Stimulated activated memory B cell treated with anti-CD40 and anti-IgM and Interleukin-4, amounts not matched to agents 10 μg/mL and 1 μg/mL and 100 μg/mL, for 72 hours (primary cell): ENCODE results near the gene FZR1.

Experiments
- ATAC-seq: fragments of 150-1000 bp; cut with Tn5 transposase; 2 replicates; pipeline ENCODE4 v1.10.0; 2021
- H3K27ac Mint-ChIP-seq: one replicate; pipeline ENCODE4 v1.8.0; 2022; ENCODE audit warnings: mild to moderate bottlenecking, mixed read lengths
- H3K27me3 Mint-ChIP-seq: one replicate; pipeline ENCODE4 v1.8.0; 2022; ENCODE audit warnings: mixed read lengths
- H3K36me3 Mint-ChIP-seq: one replicate; pipeline ENCODE4 v1.8.0; 2022; ENCODE audit warnings: mixed read lengths
- H3K4me1 Mint-ChIP-seq: one replicate; pipeline ENCODE4 v1.8.0; 2022; ENCODE audit warnings: mixed read lengths
- H3K4me3 Mint-ChIP-seq: one replicate; pipeline ENCODE4 v1.8.0; 2022; ENCODE audit warnings: mild to moderate bottlenecking, moderate library complexity, mixed read lengths
- H3K9me3 Mint-ChIP-seq: one replicate; pipeline ENCODE4 v1.8.0; 2022; ENCODE audit warnings: mixed read lengths

The FZR1 gene

DNA sequence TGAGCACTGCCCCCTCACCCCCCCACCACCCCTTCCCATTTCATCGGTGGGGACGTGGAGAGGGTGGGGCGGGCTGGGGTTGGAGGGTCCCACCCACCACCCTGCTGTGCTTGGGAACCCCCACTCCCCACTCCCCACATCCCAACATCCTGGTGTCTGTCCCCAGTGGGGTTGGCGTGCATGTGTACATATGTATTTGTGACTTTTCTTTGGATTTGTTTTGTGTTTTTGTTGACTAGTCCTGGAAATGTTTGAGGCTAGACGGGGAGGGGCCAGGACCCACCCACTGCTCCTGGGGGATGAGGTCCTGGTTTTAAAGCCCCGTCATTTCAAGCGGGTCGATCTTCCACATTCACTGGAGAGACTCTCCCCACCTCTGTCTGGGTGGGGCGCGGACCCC is 29.9 kb downstream of the FZR1 start:
- no peaks in the 10 kb centered on the region for H3K4me1 Mint-ChIP-seq
- ATAC-seq: no peak
- no peaks in the 10 kb centered on the region for H3K27me3 Mint-ChIP-seq
- H3K27ac Mint-ChIP-seq: no peak overlapping the region
- no peaks in the 10 kb centered on the region for H3K9me3 Mint-ChIP-seq
- peaks cover 59% of the 10 kb centered on the region for H3K36me3 Mint-ChIP-seq
- H3K4me3 Mint-ChIP-seq: no peak overlapping the region

GRCh38 chr19:3536429-3537100 is 30.5 kb downstream of the FZR1 start:
- H3K27ac Mint-ChIP-seq: peak overlapping the region; percentile 28

GRCh38 chr19:3537101-3537437 is 31.0 kb downstream of the FZR1 start:
- Mint-ChIP-seq H3K9me3 (no peaks in the 10 kb centered on the region), H3K36me3 (peaks cover 59% of the 10 kb centered on the region), H3K4me1 (no peaks in the 10 kb centered on the region), H3K27ac (peak overlapping the region; percentile 28), H3K27me3 (no peaks in the 10 kb centered on the region), H3K4me3 (peak overlapping the region; percentile 19)
- no peak for ATAC-seq

More at GRCh38 chr19:3536429-3537100, 30.5 kb downstream of the FZR1 start:
- no peaks in the 10 kb centered on the region for H3K27me3 Mint-ChIP-seq
- H3K4me1 Mint-ChIP-seq: no peaks in the 10 kb centered on the region
- H3K9me3 Mint-ChIP-seq: no peaks in the 10 kb centered on the region
- H3K36me3 Mint-ChIP-seq: peaks cover 59% of the 10 kb centered on the region
- no peak for ATAC-seq
- no peak overlapping the region for H3K4me3 Mint-ChIP-seq

DNA sequence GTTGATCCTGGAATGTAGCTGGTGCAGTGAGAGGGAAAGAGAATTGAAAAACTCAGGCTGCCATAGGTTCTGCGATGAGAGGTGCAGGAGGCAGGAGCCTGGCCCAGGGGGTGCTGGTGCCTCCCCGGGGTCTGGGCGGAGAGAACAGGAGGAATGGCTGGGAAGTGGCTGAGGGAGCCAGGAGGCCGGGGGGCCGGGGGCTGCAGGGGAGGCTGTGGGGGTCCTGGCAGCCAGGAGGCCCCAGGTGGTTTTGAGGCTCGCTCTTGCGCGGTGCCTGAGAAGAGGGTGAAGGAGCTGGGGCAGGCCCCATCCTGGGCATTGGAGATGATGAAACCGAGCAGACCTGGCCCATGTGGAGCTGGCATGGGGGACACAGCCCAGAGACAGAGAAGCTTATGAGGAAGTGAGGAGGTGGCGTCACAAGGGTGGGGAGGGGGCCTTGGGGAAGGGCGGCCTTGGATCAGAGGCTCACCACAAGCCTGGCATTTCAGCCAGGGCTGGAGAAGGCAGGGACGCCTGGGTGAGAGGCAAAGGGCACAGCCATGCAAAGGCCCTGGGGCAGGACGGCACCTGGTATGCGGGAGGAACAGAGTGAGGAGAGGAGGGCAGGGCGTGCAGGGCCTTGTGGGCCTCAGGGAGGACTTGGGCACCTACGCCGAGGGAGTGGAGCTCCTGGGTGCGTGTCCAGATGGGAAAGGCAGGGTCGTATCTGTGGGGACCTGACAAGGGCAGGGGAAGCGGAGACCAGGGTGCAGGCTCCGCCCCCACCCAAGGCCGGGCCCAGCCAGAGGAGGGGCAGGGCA is 31.5 kb downstream of the FZR1 start:
- Mint-ChIP-seq H3K4me1 (no peaks in the 10 kb centered on the region), H3K27ac (peak overlapping the region; percentile 28), H3K9me3 (no peaks in the 10 kb centered on the region), H3K27me3 (no peaks in the 10 kb centered on the region), H3K4me3 (peak overlapping the region; percentile 19), H3K36me3 (peaks cover 55% of the 10 kb centered on the region)
- peak; percentile 35 for ATAC-seq

GRCh38 chr19:3538258-3538929 is 32.3 kb downstream of the FZR1 start:
- ATAC-seq: no peak
- Mint-ChIP-seq H3K4me1 (no peaks in the 10 kb centered on the region), H3K4me3 (peak overlapping the region; percentile 23), H3K27ac (peak overlapping the region; percentile 28), H3K9me3 (no peaks in the 10 kb centered on the region), H3K36me3 (peaks cover 51% of the 10 kb centered on the region), H3K27me3 (no peaks in the 10 kb centered on the region)

DNA sequence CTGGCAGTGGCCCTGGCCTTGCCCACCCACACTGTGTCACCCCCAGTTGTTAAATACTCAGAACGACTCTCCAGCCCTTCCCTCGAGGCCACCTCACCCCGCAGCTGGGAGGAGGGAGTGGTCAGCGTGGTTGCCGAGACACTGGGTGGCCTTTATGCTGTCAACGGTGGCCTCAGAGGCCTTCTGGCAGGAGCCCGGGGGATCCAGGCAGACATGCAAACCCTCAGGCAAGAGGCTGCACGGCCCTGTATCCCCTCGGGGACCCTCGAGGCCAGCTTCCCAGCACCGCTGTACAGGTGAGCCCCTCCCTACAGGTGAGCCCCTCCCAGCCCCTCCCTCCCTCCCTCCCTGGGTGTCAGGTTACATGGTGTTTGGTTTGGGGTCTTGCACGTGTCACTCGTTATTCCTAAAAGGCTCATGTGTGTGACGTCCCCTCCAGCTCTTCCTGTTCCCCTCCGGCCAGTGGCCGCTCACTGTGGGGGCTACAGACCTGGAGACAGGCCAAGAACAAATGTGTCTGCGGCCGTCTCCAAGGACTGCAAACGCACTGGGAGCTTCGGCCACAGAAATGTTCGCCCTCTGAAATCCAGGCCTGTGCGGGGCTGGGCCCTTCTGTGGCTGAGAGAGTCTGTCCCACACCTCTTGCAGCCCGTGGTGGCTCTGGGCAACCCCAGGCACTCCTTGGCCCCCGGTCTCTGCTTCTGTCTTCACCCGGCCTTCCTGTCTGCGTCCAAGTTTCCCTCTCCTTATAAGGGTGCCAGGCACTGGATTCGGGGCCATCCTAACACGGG is 33.0 kb downstream of the FZR1 start, which contains the start of gene TEKTIP1:
TSS of gene TEKTIP1 (plus strand) at position 210 of the 791 bp plus-strand sequence. CDS start at position 214, 4 bp downstream.
- Mint-ChIP-seq H3K4me3 (peak within 1 kb of the TSS; percentile 23), H3K27ac (peak within 1 kb of the TSS; percentile 28), H3K27me3 (no peaks in the 10 kb centered on the region), H3K9me3 (no peaks in the 10 kb centered on the region), H3K36me3 (peaks cover 46% of the 10 kb centered on the region), H3K4me1 (no peaks in the 10 kb centered on the region)
- ATAC-seq: no peak

DNA sequence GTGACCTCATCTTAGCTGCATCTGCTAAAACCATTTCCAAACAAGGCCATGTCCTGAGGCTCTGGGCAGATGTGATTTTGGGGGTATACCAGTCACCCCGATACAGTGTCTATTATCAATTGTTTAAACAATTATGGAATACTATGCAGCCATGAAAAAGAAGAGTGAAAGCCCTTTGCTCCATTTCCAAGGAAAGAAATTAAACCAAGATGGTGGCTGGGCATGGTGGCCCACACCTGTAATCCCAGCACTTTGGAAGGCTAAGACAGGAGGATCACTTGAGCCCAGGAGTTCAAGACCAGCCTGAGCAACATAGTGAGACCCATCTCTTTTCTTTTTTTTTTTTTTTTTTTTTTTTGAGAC is 33.6 kb downstream of the FZR1 start:
- no peak overlapping the region for H3K27ac Mint-ChIP-seq
- no peaks in the 10 kb centered on the region for H3K9me3 Mint-ChIP-seq
- no peak for ATAC-seq
- H3K36me3 Mint-ChIP-seq: peaks cover 41% of the 10 kb centered on the region
- no peak overlapping the region for H3K4me3 Mint-ChIP-seq
- H3K4me1 Mint-ChIP-seq: peaks cover under 1% of the 10 kb centered on the region
- H3K27me3 Mint-ChIP-seq: no peaks in the 10 kb centered on the region

DNA sequence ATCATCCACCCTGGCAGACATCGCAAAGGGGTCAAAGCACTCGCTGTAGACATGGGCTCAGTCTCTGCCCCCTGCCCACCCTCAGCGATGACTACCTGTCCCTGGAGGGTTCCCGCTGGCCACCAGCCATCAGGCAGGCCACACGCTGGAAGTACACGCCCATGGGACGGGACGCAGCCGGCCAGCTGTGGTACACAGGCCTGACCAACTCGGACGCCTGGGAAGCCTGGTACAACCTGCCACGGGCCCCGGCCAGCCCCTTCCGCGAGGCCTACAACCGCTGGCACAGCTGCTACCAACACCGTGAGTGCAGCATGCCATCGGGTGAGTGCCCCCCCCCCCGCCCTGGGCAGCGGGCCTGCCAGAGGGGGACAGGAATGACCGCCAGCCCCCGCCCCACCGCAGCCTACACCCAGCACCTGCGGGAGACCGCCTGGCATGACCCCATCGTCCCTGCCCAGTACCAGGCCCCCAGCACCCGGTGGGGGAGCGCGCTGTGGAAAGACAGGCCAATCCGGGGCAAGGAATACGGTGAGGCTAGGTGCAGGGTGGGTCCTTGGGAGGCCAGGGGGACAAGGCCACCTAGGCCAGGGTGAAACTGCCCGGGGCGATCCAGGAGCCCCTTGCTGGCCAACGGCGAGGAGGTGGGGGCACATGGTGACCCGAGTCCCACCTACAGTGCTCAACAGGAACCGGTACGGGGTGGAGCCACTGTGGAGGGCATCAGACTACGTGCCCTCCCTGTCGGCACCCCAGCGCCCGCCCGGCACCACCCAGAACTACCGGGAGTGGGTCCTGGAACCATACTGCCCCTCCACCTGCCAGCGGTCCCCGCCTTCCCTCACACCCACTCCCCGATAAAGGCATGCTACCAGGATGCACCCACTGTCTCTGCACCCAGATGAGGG is 37.3 kb downstream of the FZR1 start:
- Mint-ChIP-seq H3K4me3 (no peak overlapping the region), H3K27me3 (no peaks in the 10 kb centered on the region), H3K27ac (no peak overlapping the region), H3K9me3 (no peaks in the 10 kb centered on the region), H3K4me1 (peaks cover 15% of the 10 kb centered on the region), H3K36me3 (peaks cover 30% of the 10 kb centered on the region)
- no peak for ATAC-seq

DNA sequence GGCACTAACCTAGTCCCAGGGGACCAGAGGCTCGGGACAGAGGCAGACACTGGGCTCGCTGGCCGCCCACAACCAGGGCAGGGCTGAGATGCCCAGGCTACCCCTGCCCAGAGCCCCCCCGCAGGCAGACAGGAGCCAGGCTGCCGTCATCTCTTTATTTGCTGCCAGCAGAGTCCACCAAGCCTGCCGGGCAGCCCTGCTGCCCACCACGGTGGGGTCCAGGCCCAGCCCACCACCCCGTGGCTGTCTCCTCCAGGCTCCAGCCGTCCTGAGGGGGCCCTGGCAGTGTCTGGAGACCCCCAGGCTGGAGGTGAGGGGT is 37.9 kb downstream of the FZR1 start:
- peaks cover 28% of the 10 kb centered on the region for H3K36me3 Mint-ChIP-seq
- H3K4me1 Mint-ChIP-seq: peaks cover 20% of the 10 kb centered on the region
- H3K9me3 Mint-ChIP-seq: no peaks in the 10 kb centered on the region
- ATAC-seq: no peak
- H3K4me3 Mint-ChIP-seq: no peak overlapping the region
- no peak overlapping the region for H3K27ac Mint-ChIP-seq
- no peaks in the 10 kb centered on the region for H3K27me3 Mint-ChIP-seq

- H3K27me3 Mint-ChIP-seq: no peaks in the 10 kb centered on the region
- peak; percentile 72 for ATAC-seq
- H3K27ac Mint-ChIP-seq: peak overlapping the region; percentile 66
- H3K4me1 Mint-ChIP-seq: peaks cover 23% of the 10 kb centered on the region
- no peak overlapping the region for H3K4me3 Mint-ChIP-seq
- peaks cover 20% of the 10 kb centered on the region for H3K36me3 Mint-ChIP-seq
- H3K9me3 Mint-ChIP-seq: no peaks in the 10 kb centered on the region
These were observed 38.9 kb downstream of the FZR1 start for GRCh38 chr19:3544742-3545668.

DNA sequence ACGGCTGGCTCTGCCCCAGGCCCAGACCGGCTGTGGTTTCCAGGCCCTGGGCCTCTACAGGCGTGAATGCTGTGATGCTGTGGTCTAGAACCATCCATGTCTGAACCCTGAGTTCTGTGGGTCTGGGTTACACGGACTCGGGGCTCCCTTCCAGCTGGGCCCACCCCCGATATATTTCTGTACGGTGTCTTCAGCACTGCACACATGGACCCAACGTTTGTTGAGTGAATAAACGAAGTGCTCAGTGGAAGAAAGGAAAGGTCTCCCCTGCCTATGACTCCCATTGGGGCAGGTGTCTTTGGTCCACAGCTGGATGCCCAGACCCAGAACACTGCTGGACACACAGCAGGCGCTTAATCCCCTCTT is 39.5 kb downstream of the FZR1 start:
- Mint-ChIP-seq H3K4me3 (no peak overlapping the region), H3K27me3 (no peaks in the 10 kb centered on the region), H3K9me3 (no peaks in the 10 kb centered on the region), H3K4me1 (peaks cover 24% of the 10 kb centered on the region), H3K36me3 (peaks cover 21% of the 10 kb centered on the region), H3K27ac (peak overlapping the region; percentile 66)
- no peak for ATAC-seq

- Mint-ChIP-seq H3K9me3 (no peaks in the 10 kb centered on the region), H3K36me3 (peaks cover 25% of the 10 kb centered on the region), H3K4me1 (peaks cover 28% of the 10 kb centered on the region), H3K27ac (peak overlapping the region; percentile 66), H3K27me3 (no peaks in the 10 kb centered on the region), H3K4me3 (no peak overlapping the region)
- ATAC-seq: no peak
These were observed 40.0 kb downstream of the FZR1 start for GRCh38 chr19:3546119-3546518.

DNA sequence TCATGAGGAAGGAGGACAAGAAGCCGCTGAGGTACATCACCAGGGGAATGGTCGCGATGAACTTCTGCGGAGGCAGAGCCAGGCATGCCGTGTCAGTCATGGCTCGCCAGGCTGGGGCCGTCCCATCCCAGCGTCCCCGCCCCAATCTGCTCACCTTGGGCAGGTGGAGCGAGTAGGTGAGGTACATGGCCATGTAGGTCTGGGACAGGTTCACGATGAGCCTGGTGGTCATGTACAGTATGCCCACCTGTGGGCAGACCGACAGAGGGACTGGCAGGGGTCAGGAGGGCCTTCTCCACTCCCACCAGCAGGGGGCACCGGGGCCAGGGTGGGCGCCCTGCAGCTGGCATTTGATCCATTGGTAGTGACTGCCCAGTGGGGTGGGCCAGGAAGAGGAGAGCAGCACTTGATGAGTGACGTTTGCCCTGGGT is 41.2 kb downstream of the FZR1 start:
- H3K36me3 Mint-ChIP-seq: peaks cover 31% of the 10 kb centered on the region
- ATAC-seq: no peak

More for the DNA sequence above, 41.2 kb downstream of the FZR1 start:
- Mint-ChIP-seq H3K27ac (no peak overlapping the region), H3K27me3 (no peaks in the 10 kb centered on the region), H3K4me1 (peaks cover 40% of the 10 kb centered on the region), H3K4me3 (peak overlapping the region; percentile 11), H3K9me3 (no peaks in the 10 kb centered on the region)
